Body of pancreas (tissue), 4 donors: ENCODE results near the gene GRM1. TPM values are rescaled to one million over a fixed set of nuclear protein-coding genes. Genes with fewer than 3 reads are reported as not detected.

Source experiments
- ATAC-seq: fragments of 150-250 bp; one replicate; pipeline ENCODE4 v1.9.1; 2016
- DNase-seq, 4 donors: peaks; one replicate each; pipeline ENCODE4 v3.0.0-alpha.2; 2019
- H3K27ac ChIP-seq, 4 donors: fragments of 200-600 bp; sonication (generic); 1 replicate in 3 of 4; 2 replicates in 1 of 4; pipeline versions ENCODE4 v1.5.1 to v1.6.1; 2016 to 2019; ENCODE audit warnings: mild to moderate bottlenecking in 1 of 4, mixed read lengths in 1 of 4, moderate library complexity in 1 of 4
- H3K27me3 ChIP-seq, 2 donors: fragments of 200-600 bp; sonication (generic); one replicate each; pipeline ENCODE4 v1.6.0; 2016; ENCODE audit warnings: mild to moderate bottlenecking in 1 of 2
- H3K36me3 ChIP-seq, 2 donors: fragments of 200-600 bp; sonication (generic); replicated peaks in 1 of 2; 2 replicates each; pipeline ENCODE4 v1.5.1; 2016; ENCODE audit warnings: low read depth in 2 of 2; ENCODE audit not compliant: insufficient read depth in 1 of 2
- H3K4me1 ChIP-seq: fragments of 200-600 bp; sonication (generic); one replicate; pipeline ENCODE4 v1.6.0; 2016
- H3K4me3 ChIP-seq, 2 donors: fragments of 200-600 bp; sonication (generic); 1 replicate in 1 of 2; 2 replicates in 1 of 2; pipeline ENCODE4 v1.5.1; 2016 to 2019
- H3K9me3 ChIP-seq, 3 donors: fragments of 200-600 bp; sonication (generic); 1 replicate in 2 of 3; 2 replicates in 1 of 3; pipeline ENCODE4 v1.5.1; 2016
- CTCF ChIP-seq, 7 experiments: fragments of 450-650 bp in 4 of 7; fragments of 200-600 bp in 3 of 7; sonication (generic) in 3 of 7; IDR thresholded peaks; one replicate each; pipeline ENCODE4 v1.5.1; 2016 to 2019; ENCODE audit warnings: antibody characterized with exemption in 7 of 7
- POLR2A ChIP-seq, 3 donors: fragments of 450-650 bp; IDR thresholded peaks; one replicate each; pipeline ENCODE4 v1.6.1; 2016; ENCODE audit warnings: antibody characterized with exemption in 3 of 3, mild to moderate bottlenecking in 2 of 3
- WGBS, 2 donors: methylation state at CpG; one replicate each; pipeline ENCODE4 v1.1.5; 2017; 5-methylcytosine and 5-hydroxymethylcytosine counted together
- intact Hi-C: fragments of 100-400 bp; cut with DNase I; formaldehyde crosslinking; loops from one replicate; pipeline ENCODE4 v1.15.1; 2023
- total RNA-seq, 2 donors: library from RNA; depleted of rRNA; stranded (reverse); fragments of >200 nt; gene quantifications; one replicate each; pipeline ENCODE4 v1.1.0, GENCODE V29; 2016

The GRM1 gene
- total RNA-seq, 2 donors from 2014 or later, result under 0.01 TPM; not detected in 1

GRCh38 chr6:146090474-146090873 is 61.6 kb downstream of the GRM1 start:
- no peaks in the 10 kb centered on the region for H3K9me3 ChIP-seq
- ATAC-seq (no peak), DNase-seq (no peak)
- no peaks in the 10 kb centered on the region for H3K27me3 ChIP-seq
- TF ChIP-seq POLR2A (IDR thresholded peaks at IDR 0.05) (no peak), CTCF (IDR thresholded peaks at IDR 0.05) (no peak)
- intact Hi-C loops, result no loop called here
- H3K4me1 ChIP-seq, result no peaks in the 10 kb centered on the region
- 67 to 73% methylated on average over 3 of the region's 3 CpGs for WGBS, 2 donors
- no peak overlapping the region for H3K27ac ChIP-seq
- H3K4me3 ChIP-seq, result no peak overlapping the region
- no peaks in the 10 kb centered on the region for H3K36me3 ChIP-seq

GRCh38 chr6:146092961-146093686 is 64.3 kb downstream of the GRM1 start:
- Histone ChIP-seq H3K4me3 (no peak overlapping the region), H3K9me3 (no peaks in the 10 kb centered on the region), H3K36me3 (no peaks in the 10 kb centered on the region), H3K27ac (no peak overlapping the region), H3K27me3 (no peaks in the 10 kb centered on the region), H3K4me1 (no peaks in the 10 kb centered on the region)
- intact Hi-C loops, result no loop called here
- WGBS, 2 donors, result 46 to 50% methylated on average over 3 of the region's 3 CpGs
- no peak for DNase-seq
- no peak for TF ChIP-seq POLR2A (IDR thresholded peaks at IDR 0.05)
- ATAC-seq, result no peak

- no peaks in the 10 kb centered on the region for H3K27me3 ChIP-seq
- no peaks in the 10 kb centered on the region for H3K4me1 ChIP-seq
- ATAC-seq (no peak), DNase-seq (no peak)
- H3K4me3 ChIP-seq, result no peak overlapping the region
- intact Hi-C loops, result no loop called here
- 27 to 32% methylated on average over 2 of the region's 2 CpGs for WGBS, 2 donors
- TF ChIP-seq CTCF (IDR thresholded peaks at IDR 0.05) (no peak), POLR2A (IDR thresholded peaks at IDR 0.05) (no peak)
- no peaks in the 10 kb centered on the region for H3K36me3 ChIP-seq
- H3K9me3 ChIP-seq, result no peaks in the 10 kb centered on the region
- H3K27ac ChIP-seq, result no peak overlapping the region
Observed at GRCh38 chr6:146095481-146095880, 66.6 kb downstream of the GRM1 start.

- 84 to 92% methylated on average over 2 of the region's 2 CpGs for WGBS, 2 donors
- TF ChIP-seq CTCF (IDR thresholded peaks at IDR 0.05) (no peak), POLR2A (IDR thresholded peaks at IDR 0.05) (no peak)
- no peak for ATAC-seq
Observed at GRCh38 chr6:146097586-146097985, 68.7 kb downstream of the GRM1 start.

GRCh38 chr6:146100776-146101175 is 71.9 kb downstream of the GRM1 start:
- Histone ChIP-seq H3K27ac (no peak overlapping the region), H3K4me3 (no peak overlapping the region), H3K36me3 (no peaks in the 10 kb centered on the region), H3K9me3 (no peaks in the 10 kb centered on the region), H3K4me1 (no peaks in the 10 kb centered on the region), H3K27me3 (no peaks in the 10 kb centered on the region)
- intact Hi-C loops, result no loop called here
- ATAC-seq (no peak), DNase-seq (no peak)
- TF ChIP-seq POLR2A (IDR thresholded peaks at IDR 0.05), result no peak
- TF ChIP-seq CTCF (IDR thresholded peaks at IDR 0.05), result no peak
- WGBS, 2 donors, result 73 to 85% methylated on average over 1 of the region's 1 CpG

More at GRCh38 chr6:146097586-146097985, 68.7 kb downstream of the GRM1 start:
- intact Hi-C loops, result no loop called here
- H3K9me3 ChIP-seq, result no peaks in the 10 kb centered on the region
- no peak overlapping the region for H3K27ac ChIP-seq
- no peaks in the 10 kb centered on the region for H3K4me1 ChIP-seq
- no peaks in the 10 kb centered on the region for H3K36me3 ChIP-seq
- no peak for DNase-seq
- no peaks in the 10 kb centered on the region for H3K27me3 ChIP-seq
- H3K4me3 ChIP-seq, result no peak overlapping the region
